Stimulated activated CD4-positive, alpha-beta T cell treated with anti-CD3 and anti-CD28 coated beads, Interleukin-15, amount 100 ng/mL, for 24 hours (primary cell): Measurements from ENCODE around the gene CCDC66.
"Not testable (repeated sequence)": the region's sequence is repeated elsewhere in the genome, so short reads cannot be mapped to it uniquely, and the experiment has no call there.

Experiments used
- DNase-seq: peaks from one replicate; pipeline ENCODE4 v3.0.0-alpha.2; 2020

Gene CCDC66

GRCh38 chr3:56556908-56557830 is at the start of gene CCDC66:
TSS of gene CCDC66 (plus strand) at chr3:56557175. CDS start at chr3:56557243, 68 bp downstream.
- peak; percentile 96 for DNase-seq

DNA sequence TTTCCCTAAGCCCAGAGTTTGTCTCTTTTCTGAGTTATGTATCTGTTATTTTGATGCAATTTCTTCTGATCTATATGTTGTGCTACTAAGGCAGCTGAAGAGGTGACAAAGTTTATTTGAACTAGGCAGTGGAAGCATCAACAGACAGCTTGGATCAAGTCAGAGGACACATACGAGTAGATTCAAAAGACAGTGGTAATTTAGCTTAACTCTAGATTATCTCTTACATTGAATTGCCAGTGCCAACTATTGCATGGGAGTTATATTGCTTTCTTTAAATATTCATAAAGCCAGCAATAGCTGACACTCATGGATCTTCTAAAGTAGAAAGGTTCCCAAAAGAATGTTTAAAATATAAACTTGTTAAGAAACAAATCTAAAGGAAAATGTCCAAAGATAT is 37.3 kb upstream of the CCDC66 start:
- DNase-seq, result no peak

DNA sequence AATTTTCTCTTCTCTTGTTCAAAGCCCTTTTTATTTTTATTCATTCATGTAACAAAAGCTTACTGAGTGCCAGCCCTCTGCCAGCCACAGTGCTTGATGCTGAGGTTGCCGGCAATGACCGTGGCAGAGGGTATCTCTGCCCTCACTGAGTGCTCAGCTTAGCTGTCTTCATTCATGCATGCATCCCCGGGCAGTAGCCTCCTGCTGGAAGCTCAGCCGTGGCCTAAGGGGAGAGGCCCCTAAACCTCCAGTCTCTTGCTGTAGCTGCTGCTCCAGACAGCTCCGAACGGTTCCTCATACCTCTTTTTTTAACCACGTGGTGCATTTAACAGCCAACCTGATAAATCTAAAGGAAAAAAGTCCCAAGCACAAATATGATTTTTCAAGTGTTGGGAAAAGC is 34.6 kb upstream of the CCDC66 start:
- DNase-seq, result no peak

- no peak for DNase-seq
These were observed 31.7 kb upstream of the CCDC66 start for GRCh38 chr3:56525291-56525690.

- no peak for DNase-seq
These were observed 20.2 kb upstream of the CCDC66 start for GRCh38 chr3:56536735-56537134.

DNA sequence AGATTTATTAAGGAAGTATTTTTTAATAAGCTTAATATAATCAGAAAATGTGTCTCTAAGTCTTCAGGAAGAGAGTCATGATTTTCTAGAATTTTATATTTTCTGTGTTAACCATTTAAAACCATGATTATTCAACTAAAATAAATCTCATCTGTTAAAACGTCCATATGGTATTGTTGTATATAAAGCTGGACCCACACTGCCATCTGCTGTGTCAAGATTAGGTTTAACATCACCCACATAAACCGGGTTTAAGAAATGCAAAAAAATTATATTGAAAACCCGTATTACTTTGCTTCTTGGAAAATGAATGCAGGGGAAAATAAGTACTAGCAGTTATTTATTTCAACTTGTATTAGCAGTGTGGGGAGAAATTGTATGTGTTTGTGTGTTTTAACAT is 9.5 kb upstream of the CCDC66 start:
- DNase-seq, result no peak

GRCh38 chr3:56557831-56558170 is 826 bp downstream of the CCDC66 start:
- DNase-seq, result no peak

DNA sequence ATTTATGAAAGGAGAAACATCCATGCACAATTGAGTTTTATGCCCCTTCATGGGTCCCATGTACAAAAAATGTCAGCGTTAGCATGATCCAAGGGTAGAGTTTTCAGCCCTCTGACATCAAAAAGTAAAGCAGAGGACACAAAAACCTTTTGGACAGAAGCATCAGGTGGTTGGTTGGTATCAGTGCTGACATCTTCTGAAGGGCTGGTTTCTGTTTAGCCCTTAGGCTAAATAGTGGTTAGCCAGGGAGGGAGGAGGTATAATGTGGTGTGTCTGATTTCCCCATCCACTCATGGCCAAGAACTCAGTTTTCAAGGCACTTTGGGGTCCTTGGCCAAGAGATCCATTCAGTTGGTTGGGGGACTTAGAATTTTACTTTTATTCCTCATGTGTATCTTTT is 16.5 kb downstream of the CCDC66 start:
- DNase-seq, result no peak

DNA sequence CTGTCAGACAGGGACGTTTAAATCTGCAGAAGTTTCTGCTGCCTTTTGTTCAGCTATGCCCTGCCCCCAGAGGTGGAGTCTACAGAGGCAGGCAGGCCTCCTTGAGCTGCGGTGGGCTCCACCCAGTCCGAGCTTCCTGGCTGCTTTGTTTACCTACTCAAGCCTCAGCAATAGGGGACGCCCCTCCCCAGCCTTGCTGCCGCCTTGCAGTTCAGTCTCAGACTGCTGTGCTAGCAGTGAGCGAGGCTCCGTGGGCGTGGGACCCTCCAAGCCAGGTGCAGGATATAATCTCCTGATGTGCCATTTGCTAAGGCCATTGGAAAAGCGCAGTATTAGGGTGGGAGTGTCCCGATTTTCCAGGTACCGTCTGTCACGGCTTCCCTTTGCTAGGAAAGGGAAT is 25.0 kb downstream of the CCDC66 start:
- DNase-seq, result not testable (repeated sequence)

GRCh38 chr3:56584275-56584674 is 27.3 kb downstream of the CCDC66 start:
- DNase-seq, result not testable (repeated sequence)

DNA sequence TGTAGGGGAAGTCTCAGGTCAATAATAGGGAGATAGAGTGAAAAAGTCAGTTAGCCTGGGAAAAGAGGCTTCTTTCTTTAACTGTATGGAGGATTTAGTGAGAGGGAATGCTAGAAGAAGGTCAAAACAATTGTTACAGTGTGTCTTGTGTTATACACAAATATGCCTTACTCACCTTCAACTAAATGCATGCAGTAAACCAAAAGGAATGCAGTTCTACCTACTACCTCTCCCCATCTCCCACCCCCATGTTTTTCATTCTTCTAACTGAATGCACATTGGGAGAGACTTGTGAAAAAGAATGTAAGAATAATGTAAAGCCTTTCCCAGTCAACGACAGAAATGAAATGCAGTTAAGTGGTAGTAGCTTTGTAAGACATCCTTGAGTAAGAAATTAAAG is 33.8 kb downstream of the CCDC66 start:
- DNase-seq, result no peak

- DNase-seq, result no peak
These were observed 34.3 kb downstream of the CCDC66 start for GRCh38 chr3:56591262-56591661.

GRCh38 chr3:56593455-56594158 is 36.6 kb downstream of the CCDC66 start:
- peak; percentile 32 for DNase-seq

- DNase-seq, result no peak
These were observed 39.2 kb downstream of the CCDC66 start for GRCh38 chr3:56595975-56596840.

DNA sequence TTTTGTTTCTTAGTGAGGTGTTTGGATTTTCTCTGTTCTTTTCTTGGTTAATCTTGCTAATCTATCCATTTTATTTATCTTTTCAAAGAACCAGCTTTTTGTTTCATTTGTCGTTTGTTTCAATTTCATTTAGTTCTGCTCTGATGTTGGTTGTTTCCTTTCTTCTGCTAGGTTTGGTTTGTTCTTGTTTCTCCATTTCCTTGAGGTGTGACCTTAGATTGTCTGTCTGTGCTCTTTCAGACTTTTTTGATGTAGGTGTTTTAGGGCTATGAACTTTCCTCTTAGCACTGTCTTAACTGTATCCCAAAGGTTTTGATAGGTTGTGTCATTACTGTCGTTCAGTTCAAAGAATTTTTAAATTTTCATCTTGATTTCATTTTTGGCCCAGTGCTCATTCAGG is 51.5 kb downstream of the CCDC66 start:
- DNase-seq, result not testable (repeated sequence)

GRCh38 chr3:56610669-56611335 is 53.8 kb downstream of the CCDC66 start:
- DNase-seq, result no peak

- DNase-seq, result no peak
These were observed 54.4 kb downstream of the CCDC66 start for GRCh38 chr3:56611364-56611763.

- DNase-seq, result no peak
These were observed 55.2 kb downstream of the CCDC66 start for GRCh38 chr3:56612146-56612545.

GRCh38 chr3:56613016-56613415 is 56.0 kb downstream of the CCDC66 start:
- DNase-seq, result no peak

DNA sequence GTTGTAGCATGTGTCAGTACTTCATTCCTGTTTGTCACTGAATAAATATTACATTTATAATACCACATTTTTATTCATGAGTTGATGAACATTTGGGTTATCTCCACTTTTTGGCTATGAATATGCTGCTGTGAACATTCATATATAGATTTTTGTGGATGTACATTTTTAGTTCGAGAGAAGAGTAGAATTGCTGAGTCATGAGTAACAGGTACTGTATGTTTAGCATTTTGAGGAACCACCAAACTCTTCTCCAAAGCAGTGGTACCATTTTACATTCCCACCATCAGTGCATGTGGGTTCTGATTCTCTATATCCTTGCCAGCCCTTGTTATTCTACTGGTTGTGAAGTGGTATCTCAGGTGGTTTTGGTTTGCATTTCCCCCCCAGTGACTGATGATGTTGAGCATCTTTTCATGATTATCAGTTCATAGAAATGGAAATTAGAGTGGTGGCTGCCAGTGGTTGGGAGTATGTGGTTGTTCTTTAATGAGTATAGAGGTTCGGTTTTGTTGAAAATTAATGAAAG is 59.6 kb downstream of the CCDC66 start:
- DNase-seq, result no peak

GRCh38 chr3:56620371-56620770 is 63.4 kb downstream of the CCDC66 start:
- DNase-seq, result no peak

DNA sequence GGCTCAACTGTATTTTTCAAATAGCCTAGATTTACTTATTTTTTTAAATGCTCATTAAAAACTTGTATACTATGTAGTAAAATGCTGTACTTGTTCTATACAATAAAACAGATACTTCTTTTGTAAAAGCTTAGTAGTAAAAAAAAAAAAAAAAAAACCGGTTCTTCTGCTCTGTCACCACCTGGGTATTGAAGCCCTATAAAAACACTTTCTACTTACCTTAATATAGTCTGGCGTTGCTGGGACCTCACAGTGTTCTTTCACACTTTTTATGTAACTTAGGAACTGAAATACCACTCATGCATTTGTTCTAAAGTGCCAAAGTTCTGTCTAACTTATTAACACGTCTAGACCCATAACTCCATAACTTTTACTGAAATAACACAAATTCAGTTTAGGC is 64.7 kb downstream of the CCDC66 start:
- no peak for DNase-seq
